LNCAP (cell line): ENCODE results near the gene SORCS2.

ENCODE experiments used
- CTCF ChIP-seq: fragments of 450-650 bp; IDR thresholded peaks from 2 replicates; pipeline ENCODE4 v1.5.1; 2017; ENCODE audit warnings: mild to moderate bottlenecking

The SORCS2 gene

GRCh38 chr4:7434141-7434765, 241.9 kb downstream of the SORCS2 start:
- TF ChIP-seq CTCF, result no peak

GRCh38 chr4:7434766-7435150, 242.4 kb downstream of the SORCS2 start, which contains the start of gene PSAPL1:
Gene PSAPL1, minus strand, starts transcription at chr4:7434930. Its CDS starts 51 bp downstream, at chr4:7434879.
- TF ChIP-seq CTCF, result no peak

GRCh38 chr4:7435471-7436061, 243.2 kb downstream of the SORCS2 start:
- no peak for TF ChIP-seq CTCF

GRCh38 chr4:7436256-7436655, 243.9 kb downstream of the SORCS2 start:
- TF ChIP-seq CTCF, result no peak

GRCh38 chr4:7439699-7440098, 247.4 kb downstream of the SORCS2 start:
- TF ChIP-seq CTCF, result no peak

- TF ChIP-seq CTCF, result no peak
Observed at GRCh38 chr4:7441201-7441600, 248.9 kb downstream of the SORCS2 start.

GRCh38 chr4:7442574-7443162, 250.3 kb downstream of the SORCS2 start:
- no peak for TF ChIP-seq CTCF
